Stimulated activated CD8-positive, alpha-beta memory T cell treated with anti-CD3 and anti-CD28 coated beads, Interleukin-12 subunit alpha, Interleukin-12 subunit beta, amount 100 ng/mL, for 24 hours (primary cell): ENCODE results near the gene TYSND1.
"Not testable (repeated sequence)": the region's sequence is repeated elsewhere in the genome, so short reads cannot be mapped to it uniquely, and the experiment has no call there.

Experiments used
- DNase-seq: peaks from one replicate; pipeline ENCODE4 v3.0.0-alpha.2; 2020; ENCODE audit errors: extremely low read depth

The TYSND1 gene

DNA sequence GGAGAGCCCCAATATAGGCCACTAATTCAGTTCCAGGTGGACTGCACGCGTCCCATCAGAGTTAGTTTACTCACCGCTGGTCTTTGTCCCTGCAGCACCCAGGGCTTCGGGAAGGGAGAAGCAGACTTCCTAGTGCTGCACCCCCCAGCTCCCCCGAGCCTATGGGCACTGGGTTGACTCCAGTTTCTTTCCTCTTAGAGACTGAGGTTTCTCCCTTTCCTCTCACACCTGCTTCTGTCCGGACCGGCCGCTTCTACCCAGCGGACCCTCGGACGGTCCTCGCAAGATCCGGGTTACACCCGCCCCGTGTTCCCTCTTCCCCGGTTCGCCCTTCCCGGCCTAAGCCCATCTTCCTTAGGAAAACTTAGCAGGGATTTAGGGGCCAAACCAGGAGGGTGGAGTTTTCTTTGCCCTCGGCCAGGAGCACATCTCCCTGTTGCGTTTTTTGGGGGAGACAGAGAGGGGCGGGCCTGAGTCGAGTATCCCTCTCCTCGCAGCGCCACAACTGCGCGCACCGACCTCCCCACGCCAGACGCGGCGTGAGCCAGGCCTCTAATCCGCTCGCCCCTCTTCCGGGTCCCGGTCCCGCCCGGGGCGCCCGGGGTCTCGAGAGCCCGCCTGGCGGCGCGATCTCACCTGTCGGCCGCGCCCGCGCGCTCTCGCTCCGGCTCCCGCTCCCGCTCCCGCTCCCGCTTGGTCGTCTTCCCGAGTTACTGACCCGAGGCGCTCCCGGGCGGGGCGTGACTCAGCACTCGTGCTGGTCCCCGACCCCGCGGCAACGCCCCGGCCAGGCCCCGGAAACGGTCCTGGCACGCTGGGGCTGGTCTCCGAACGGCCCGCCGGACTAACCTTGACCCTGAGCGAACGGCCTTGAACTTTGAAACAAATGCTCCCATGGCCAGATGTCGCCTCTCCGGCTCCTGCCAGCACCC lies 14.1 kb downstream of the TYSND1 start, which contains the start of gene AIFM2:
Gene AIFM2 (minus strand): TSS at position 728 of the 932 bp plus-strand sequence. CDS start 8,741 bp downstream, outside the sequence.
- no peak for DNase-seq

DNA sequence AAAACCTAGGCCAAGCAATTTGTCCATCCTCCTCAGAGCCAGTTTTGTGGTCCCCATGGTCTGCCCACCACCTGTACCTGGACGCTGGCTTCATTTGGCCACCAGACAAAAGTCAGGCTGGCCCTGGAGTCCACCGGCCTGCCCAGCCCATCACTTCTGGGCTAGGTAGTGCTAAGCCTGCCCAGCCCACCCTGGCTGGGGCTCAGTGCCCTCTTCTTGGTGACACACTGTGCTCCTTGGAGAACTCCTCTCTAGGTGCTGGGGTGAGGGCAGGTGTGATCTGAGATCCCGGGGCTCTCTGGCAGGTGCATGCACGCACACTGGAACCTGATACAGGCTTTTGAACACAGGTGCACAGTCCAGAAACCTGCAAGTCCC lies 15.0 kb downstream of the TYSND1 start:
- no peak for DNase-seq

DNA sequence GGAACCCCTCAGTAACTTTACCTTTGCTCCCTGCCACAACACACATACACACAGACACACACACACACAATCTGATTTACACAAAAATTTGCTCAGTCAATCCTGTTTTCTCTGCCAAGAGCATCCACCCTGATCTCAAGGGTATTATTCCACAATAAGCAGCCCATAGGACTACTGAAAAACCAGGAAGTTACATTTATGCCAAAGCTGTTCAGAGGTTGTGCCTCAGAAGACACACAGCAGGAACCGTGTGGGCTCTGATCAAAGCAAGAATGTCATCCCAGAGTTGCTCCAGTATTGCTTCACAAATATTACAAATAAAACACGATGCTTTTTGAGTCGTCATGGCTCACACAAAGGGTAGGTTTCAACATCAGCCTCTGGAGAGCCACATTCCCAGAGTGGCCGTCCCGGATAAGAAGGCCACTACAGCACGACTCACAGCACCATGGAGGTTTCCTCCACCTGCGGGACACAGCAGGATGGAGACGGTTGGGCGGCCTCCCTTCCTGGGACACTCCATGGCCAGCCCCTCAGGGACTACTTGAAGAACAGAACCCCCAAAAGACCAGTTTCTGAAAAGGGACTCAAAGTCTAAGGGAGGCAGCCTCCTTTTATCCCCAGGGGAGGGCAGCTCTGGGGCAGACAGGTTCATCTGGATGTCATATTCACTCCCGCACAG lies 15.5 kb downstream of the TYSND1 start:
- DNase-seq, result no peak

DNA sequence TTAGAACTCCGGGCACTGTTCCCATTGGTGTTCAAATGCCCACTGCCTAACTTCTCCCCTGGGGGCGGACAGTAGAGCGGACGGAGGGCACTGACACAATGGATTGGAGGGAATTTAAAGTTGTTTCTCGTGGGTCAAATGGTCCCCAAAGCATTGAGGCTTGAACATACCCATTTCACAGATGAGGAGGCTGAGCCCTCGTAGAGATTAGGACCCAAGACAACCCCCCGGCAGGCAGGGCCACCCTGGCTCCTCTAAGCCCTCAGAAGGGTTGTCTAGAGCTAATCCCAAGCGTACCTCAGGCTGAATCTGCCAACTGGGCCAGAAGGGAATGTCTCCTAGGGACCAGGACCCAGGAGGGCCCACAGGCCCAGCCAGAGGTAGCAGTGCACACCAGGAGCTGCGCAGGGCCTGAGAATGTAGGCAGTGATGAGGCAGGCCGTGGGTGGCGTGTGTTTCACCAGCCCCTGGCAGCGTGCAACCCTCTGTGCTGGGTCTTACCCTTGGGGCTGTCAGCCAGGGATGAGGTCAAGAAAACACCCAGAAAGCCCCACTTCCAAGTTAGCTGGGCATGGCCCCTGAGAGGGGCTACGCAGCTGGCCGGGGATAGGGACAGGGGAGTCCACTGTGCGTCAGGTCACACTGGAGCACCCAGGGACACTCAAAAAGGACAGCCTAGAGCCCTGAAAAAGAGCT lies 19.7 kb downstream of the TYSND1 start:
- no peak for DNase-seq

DNA sequence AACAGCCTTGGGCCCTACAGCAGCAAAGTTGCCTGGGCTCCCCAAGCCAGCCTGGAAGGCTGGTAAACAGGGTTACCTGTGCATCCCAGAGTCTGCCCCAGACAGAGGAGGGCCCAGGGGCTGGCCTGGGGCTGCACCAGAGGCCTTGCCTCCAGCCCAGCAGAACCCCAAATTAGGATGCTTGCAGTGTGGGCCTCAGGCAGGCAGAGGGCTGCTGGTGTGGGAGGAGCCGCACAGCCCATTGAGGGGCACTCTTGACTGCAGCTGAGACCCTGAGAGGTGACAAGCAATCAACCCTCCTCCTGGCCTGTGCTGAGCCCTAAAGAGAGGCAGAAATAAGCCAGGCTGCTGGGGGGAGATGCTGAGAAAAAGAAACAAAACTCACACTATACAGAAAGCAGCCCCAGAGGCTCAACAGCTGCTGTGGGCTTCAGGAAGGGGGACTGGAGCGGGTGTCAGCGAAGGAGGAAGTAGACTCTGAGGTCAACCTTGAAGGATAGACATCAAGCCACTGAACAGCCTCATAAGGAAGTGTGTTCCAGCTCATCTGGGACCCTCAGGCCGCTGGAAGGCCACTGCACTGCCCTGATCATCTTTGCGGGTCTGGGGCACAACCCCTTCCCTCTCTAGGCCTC lies 20.5 kb downstream of the TYSND1 start:
- no peak for DNase-seq

DNA sequence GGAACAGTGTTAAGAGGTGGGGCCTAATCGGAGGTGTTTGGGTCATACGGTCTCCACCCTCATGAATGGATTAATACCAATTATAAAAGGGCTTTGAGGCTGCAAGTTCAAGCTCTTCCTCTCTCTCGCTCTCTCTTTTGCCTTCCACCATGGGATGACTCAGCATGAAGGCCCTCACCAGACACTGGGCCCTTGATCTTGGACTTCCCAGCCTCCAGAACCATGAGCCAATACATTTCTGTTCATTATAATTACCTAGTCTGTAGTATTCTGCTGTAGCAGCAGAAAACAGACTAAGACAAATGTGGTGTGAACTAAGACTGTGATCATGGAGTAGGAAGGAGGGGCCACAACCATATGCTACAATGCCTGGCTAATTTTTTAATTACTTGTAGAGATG lies 21.6 kb downstream of the TYSND1 start:
- no peak for DNase-seq

DNA sequence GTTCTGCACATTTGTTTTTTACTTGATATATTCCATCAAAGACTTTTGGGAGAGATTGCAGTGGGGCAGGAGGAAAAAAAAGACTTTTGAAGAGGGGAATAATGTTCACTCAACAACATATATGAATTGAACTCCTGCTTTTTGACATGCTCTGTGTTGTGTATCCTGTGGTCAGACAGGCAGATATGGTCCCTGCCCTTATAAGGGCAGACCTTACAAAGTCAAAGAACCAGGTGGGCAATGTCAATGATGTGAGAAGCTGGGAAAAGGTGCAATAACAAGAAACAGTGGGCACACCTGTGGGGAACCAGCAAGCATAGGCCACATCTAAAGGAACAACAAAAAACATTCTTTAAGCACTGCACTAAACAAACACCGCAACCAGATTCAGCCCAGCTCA lies 22.1 kb downstream of the TYSND1 start:
- no peak for DNase-seq

DNA sequence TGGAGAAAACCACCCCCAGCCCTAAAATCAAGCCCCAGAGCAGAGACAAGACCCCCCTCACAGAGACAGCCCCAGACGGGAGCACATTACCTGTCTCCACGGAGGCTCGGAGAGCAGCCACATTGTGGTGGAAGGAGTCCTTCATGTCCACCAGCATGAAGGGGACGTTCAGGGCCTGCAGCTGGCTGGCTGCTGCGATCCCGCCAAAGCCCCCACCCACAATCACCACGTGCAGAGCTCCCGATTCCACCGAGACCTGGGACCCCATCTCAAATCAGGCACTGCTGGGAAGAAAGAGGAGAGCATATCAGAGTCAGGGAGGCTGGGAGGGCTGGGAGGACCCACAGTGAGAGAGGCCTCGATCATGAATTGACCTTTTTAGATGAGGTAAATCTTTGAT lies 22.7 kb downstream of the TYSND1 start:
- DNase-seq, result no peak

DNA sequence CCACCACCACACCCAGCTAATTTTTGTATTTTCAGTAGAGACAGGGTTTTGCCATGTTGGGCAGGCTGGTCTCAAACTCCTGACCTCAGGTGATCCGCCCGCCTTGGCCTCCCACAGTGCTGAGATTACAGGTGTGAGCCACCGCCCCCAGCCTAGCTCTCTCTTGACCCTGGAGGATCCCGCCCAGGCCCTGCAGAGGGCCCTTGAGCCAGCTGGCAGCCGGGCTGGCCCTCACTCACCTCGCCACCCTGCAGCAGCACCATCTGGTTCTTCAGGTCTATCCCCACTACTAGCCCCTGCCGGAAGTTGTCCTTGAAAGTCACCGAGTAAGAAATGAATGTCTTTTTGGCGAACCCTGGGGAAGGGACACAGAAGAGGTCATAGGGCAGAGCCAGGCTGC lies 23.3 kb downstream of the TYSND1 start:
- not testable (repeated sequence) for DNase-seq

DNA sequence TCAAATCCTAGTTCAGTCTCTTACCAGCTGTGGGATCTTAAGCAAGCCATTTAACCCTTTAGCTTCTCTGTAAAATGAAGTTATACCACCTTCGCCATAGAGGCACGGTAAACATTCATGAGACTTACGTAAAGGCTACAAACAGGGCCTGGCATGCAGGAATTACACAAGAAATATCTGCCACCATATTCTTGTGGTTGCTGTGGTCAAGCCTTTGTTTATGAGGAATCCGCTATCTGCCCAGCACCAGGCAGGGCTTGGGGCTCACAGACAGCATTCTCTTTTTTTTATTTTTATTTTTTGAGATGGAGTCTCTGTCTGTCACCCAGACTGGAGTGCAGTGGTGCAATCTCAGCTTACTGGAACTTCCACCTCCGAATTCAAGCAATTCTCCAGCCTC lies 23.8 kb downstream of the TYSND1 start:
- no peak for DNase-seq

DNA sequence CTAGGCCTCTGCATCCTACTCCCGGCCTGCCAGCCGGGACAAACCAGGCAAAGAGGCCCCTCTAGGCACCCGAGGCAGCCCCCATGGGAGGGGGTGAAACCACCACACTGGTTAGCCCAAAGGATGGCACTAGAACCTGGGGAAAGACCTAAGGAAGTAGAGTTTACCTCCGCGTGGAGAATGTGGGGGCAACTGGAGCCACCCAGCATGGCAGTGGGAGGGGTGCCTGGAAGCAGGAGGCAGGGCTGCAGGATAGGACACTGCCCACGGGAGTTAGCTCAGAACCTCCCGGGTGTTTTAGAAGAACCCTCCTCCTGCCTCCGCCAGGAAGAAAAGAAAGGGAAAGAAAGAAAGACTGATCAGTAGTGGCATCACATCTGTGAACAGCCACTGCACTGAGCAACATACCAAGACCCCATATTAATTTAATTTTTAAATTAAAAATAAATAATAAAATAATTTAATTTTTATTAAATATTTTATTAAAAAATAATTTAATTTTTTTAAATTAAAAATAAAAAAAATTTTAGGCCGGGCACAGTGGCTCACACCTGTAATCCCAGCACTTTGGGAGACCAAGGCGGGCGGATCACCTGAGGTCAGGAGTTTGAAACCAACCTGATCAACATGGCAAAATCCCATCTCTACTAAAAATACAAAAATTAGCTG lies 25.1 kb downstream of the TYSND1 start:
- DNase-seq, result no peak

DNA sequence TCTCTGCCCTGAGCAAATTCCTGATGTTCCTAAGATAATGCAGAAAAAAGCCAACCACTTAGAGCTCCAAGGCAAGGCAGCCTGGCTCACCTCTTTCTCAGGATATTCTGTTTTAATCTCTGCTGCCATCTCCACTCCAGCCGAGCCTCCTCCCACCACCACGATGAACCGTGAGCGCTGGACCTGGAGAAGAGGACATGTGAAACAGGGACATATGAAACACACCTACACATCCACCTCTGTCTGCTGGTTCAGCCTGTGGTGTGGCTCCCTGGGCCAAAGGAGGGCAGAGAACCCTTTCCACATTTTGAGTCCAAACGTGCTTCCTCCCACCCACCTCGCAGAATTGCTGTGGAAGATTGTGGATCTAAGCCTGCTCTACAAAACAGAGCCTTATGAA lies 26.1 kb downstream of the TYSND1 start:
- no peak for DNase-seq

DNA sequence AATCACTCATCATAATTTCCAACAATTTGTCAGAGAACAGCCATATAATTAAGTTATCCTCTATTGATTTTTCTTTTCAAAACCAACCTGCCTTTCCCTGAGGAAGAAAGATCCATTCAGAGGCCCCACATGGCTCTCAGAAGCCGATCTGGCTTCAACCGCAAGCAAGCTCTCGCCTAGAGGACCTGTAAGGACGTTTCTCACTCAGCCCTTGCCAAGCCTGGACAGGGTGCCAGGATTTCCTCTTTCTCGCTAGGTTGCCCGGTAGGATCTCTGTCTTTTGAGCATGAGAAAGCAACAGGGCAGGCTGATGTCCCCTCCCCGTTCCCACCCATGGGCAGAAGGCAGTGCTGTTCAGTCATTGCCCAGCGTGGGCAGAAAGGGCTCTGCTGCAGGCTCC lies 26.9 kb downstream of the TYSND1 start:
- no peak for DNase-seq

DNA sequence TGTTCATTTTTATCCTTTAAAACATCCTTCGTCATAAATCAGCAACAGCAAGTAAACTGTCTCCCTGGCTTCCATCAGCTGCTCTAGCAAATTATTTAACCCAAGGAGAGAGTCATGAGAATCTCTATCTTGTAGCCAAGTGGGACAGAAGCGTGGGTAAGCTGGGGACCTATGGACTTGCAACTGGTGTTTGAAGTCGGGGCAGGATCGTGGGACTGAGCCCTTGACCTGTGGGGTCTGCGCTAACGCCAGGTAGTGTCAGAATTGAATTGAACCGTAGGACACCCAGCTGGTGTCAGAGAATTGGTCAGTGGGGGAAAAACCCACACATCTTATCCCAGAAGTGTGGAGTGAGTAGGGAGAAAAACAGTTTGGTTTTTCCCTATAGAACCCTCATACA lies 27.3 kb downstream of the TYSND1 start:
- DNase-seq, result no peak

DNA sequence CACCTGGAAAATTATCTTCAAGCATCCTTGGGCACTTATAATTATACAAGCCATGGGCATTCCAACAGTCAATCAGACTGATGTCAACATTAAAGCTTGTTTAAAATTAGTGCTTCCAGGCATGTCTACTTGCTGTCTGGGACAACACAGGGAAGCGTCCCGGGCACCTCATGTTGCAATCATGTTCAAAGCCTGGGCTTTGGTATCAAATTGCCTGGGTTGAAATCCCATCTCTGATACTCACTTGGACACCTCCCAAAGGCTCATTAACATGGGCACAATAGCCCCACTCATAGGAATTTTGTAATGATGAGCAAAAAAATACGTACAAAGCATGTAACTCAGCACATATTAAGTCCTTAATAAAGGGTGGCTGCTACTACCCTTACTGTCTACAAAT lies 28.3 kb downstream of the TYSND1 start:
- DNase-seq, result no peak

DNA sequence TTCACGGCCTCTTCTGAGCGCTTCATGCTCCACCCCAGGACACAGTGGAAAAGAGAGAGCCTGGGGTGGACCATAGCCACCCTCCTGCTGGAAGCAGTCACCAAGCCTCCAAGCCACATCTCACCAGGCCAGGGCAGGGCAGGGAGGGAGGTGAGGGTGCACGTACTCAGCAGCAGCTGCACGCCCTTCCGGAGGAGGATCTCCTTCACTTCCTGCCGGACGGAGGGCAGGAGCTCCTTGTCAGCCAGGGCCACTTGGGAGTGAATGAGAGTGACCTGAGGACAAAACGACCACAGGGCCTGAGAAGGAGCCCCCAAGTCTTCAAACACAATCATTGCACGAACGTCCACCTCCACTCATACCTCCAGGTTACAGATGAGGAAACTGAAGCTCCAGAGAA lies 28.9 kb downstream of the TYSND1 start:
- DNase-seq, result no peak

DNA sequence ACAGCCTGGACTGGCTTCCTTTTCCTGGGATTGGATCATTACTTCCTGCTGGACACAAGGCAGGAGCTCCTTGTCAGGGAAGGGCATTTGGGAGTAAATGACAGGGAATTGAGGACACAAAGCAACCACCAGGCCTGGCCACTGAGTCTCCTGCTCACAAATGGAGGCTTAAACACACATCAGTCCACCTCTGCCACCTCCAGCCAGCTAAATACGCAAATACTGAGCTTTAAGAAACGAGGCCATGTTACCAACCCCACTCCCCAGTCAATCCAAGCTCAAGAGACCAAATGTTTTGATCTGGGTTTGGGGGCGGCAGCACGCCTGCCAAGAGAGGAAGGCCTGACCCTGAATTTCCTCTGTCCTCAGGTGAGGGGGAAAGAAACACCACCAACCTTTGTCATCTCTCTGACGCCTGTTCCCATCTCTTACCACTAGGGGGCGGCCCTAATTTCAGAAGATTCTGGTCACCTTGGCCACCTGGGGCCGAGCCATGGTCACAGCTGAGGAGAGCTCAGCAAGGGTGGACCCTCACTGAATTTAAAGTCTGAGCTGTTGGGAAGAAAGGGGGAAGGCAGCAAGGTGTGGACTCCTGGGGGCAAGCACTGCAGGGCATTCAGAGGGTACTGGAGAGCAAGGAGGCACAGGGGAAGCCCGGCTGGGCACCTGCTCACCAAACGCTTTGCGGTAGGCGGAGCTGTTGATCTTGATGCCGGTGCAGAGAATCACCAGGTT lies 30.4 kb downstream of the TYSND1 start:
- DNase-seq, result no peak

DNA sequence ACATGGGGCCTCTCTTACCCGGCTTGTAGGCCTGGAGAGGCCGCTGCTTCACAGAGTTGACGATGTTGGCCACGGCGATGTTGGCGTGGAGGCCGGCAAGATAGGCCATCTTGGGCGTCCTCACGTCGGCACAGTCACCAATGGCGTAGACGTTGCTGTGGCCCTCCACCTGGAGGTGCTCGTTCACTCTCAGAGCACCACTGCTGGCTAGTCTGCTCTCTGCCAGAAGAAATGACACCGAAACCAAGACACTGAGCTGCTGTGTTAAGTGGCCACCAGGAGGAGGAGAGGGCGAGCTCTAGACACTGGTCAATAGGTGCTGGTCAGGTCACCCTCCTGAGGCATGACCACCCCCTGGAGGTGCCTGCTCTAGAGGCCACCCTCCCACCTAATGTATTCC lies 31.6 kb downstream of the TYSND1 start:
- no peak for DNase-seq

DNA sequence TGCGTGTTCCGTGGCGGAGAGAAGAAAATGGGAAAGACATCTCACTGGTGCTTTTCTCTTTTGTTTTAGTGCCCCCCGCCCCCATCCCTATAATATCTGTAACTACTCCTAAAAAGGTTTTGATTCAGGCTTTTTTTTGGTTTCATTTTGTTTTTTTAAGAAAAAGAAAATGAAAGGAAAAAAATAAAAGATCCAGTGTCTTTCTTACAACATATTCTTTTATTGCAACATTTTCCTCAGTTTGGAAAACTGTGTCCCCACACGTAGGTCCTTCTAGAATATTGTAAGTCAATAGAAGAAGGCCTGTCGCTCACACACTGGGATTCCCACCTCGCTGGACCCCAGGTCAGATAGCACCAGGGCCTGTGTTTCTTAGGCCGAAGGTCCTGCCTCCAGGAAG lies 34.4 kb downstream of the TYSND1 start:
- DNase-seq, result no peak

DNA sequence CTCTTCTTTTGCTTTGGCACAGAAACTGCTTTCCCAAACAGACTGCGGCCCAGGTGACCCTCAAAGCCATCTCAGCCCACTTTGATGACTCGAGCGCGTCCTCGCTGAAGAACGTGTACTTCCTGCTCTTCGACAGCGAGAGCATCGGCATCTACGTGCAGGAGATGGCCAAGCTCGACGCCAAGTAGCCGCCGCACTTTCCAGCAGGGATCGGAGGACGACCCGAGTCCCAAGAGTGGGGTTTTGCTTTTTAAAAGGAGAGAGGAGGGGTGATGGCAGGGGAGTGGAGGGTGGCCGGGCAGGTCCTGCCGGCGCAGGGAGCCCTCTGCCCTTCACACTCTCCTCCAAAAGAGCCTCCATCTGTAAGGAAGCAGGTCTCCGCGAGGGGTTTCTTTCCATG lies 35.0 kb downstream of the TYSND1 start:
- no peak for DNase-seq
